Activated CD4-positive, alpha-beta T cell treated with anti-CD3 and anti-CD28 coated beads, Interleukin-2, amount 50 U/mL, for 4 hours (primary cell): Measurements from ENCODE around the gene CAMSAP1.

Experiments
- DNase-seq, 2 experiments: peaks; one replicate each; pipeline ENCODE4 v3.0.0-alpha.2; 2020

The CAMSAP1 gene

DNA sequence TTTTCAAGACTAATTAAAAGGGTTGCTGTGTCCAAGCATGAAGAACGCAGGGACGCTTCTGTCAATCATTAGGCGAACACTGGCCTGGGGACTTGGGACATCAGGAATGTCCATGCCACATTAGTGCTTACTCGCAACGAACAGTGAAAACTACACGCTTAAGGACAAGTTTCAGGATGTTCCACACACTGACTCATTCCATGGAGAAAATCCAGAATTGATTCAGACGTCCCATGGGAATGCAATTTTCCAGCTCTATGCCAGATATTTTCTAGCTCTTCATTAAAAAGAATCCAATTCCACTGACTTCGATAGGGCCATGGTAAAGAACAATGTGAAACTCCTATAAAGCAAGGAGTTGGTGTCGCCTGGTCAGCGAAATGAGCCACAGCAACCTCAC, 98.2 kb downstream of the CAMSAP1 start:
- no peak for DNase-seq

GRCh38 chr9:135805422-135806022, 101.8 kb downstream of the CAMSAP1 start:
- DNase-seq: no peak

GRCh38 chr9:135804581-135805421, 102.5 kb downstream of the CAMSAP1 start:
- DNase-seq: no peak

GRCh38 chr9:135803441-135803840, 103.9 kb downstream of the CAMSAP1 start:
- DNase-seq: no peak

GRCh38 chr9:135802876-135803419, 104.4 kb downstream of the CAMSAP1 start:
- DNase-seq: no peak

GRCh38 chr9:135801070-135801469, 106.3 kb downstream of the CAMSAP1 start:
- no peak for DNase-seq

DNA sequence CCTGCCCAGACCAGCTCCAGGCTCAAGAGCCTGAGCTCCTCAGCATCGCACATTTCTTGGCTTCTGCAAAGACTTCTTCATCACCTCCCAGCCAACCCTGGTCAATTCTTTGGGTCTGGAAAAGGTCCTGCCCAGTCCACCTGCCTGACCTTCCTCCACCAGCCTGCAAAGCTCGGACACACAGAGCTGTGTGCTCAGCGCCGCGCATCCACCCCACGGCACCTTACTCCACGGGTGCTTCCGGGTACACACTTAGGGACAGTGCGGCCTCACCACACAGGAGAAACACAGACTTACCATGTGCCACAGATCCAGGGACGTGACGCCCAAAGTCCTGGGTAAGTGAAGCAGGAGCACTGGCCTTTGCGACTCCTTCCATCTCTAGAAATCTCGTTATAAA, 108.1 kb downstream of the CAMSAP1 start:
- no peak for DNase-seq

- DNase-seq: no peak
These were observed 109.1 kb downstream of the CAMSAP1 start for GRCh38 chr9:135798263-135798585.

DNA sequence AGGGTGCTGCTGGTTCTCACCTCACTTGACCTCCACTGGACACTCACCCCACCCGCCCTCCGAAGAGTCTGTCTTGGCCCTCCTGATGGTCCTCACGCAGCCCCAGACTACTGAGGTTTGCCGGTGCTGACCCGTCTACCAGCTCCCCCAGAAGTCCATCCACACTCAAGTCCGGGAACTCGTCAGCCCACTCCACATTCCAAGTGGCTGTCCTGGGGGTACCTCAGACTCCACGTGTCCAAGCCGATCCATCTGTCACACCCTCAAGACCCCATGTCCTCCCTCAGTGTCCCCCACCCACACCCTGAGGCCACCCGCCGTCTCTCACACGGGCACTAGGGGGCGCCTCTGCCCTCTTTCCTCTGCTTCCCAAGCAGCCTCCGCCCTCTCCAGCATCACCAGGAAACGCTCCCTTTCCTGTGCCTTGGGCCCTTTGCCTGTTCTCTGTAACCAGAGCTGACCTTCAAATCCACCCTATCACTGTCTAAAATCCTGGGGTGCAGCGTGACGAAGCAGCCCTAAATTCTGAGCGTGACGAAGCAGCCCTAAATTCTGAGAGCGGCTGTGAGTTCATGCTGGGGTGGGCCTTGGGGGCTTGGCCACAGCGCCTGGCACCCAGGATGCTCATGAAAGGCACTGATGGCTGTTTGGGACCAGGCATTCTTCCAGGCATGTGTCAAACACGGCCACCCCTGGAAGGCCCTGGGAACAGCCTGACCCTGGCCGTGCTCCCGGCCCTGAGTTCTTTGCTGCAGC, 109.7 kb downstream of the CAMSAP1 start:
- peak in 1 of 2 experiments; percentile 5 for DNase-seq

- DNase-seq: no peak
These were observed 110.4 kb downstream of the CAMSAP1 start for GRCh38 chr9:135796784-135797485.

- no peak for DNase-seq
These were observed 112.0 kb downstream of the CAMSAP1 start for GRCh38 chr9:135795391-135795790.

DNA sequence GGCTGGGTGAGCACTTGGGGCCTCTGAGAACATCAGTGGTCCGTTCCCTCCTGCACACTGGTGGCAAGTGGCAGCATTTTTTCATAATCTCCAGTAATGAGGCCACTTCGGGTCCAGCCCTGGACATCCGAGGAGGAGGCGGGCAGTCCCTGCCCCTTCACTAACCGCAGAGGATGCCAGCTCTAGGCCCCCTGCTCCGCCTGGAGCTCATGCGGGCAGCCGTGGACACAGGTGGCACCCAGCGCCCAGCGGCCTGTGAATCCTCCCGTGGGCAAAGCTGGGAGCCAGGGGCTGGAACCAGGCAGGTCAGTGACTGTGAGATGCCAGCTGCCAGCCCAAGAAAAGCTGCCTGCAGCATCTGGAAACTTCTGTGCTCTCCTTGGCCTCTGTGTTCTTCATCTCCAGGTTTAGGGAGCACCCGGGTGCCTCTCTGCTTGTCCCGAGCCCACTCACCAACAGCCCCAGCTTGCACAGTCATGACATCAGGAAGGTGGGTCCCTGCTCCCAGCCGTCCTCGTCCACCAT, 112.9 kb downstream of the CAMSAP1 start:
- DNase-seq: no peak

GRCh38 chr9:135794057-135794335, 113.3 kb downstream of the CAMSAP1 start:
- DNase-seq: no peak

DNA sequence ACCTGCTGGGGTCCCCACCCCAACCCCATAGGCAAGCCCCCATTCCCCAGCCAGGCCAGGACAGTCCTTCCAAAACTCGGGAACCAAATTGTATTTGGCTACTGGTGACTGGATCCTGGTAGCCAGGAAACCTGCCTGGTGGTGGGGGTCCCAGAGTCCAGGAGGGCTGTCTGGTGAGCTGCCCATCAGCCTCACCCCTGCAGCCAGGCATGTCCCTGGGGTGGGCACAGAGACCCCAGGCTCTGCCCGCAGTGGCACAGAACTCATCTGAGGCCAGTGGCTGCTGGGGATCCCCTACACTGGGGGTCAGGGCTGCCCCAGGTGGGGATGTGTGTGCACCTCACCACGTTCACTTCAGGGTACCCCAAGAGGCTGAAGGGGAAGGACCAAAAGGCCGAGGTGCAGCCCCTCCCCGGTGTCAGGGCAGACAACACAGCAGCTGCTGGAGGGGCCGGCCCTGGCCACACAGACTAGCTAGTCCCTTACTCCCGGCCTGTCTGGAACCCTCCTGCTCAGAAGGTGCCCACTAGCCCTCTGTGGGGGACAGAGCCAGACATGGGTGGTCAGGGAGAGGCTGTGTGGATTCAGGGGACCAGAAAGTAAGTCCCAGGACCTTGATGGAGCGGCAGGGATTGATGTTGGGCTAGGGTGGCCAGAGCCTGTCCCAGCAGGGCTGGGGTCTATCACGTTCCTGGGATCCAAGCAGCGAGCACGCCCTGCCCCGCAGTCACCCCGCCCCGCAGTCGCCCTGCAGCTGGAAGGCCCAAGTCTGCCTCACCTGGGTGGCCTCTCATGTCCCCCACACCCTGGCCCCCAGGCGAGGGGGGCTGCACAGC, 113.9 kb downstream of the CAMSAP1 start:
- DNase-seq: no peak

DNA sequence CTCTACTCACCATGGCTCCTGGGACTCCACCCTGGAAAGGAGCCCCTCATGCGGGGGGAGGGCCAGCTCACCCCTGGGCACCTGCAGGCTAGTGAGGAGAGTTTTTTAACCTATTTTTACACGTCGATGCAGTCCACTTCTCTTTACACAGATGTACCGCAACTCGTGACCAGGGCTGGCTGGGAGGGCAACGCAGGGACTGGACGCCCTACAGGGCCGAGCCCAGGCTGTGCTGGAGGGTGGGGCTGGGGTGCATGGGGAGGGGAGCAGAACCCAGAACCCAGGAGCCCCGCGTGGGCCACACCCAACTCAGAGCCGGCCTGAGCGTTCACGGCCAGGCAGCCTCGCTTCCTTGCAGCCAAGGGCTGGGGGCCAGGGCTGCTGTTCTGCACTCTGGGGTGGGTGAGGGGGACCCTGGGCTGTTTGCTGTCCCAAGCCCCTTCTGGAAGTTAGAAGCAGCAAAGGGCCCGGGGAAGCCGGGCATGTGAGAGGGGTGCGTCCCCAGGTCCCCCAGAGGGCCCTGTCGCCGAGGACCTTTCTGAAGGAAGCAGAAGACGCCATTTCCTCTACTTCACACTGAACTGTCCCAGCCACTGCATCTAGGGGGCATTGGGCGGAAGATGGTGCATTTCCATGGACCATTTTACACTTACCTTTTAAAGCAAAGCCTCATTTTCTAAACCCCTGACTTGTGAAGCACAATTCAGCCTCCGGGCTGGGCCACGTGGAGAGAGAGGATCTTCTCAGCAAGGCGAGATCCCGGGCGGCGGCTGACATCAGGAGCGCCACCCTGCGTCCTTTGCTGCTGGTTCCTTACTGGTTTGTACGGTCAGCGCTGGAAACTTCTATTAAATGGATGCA, 114.8 kb downstream of the CAMSAP1 start:
- DNase-seq: no peak

DNA sequence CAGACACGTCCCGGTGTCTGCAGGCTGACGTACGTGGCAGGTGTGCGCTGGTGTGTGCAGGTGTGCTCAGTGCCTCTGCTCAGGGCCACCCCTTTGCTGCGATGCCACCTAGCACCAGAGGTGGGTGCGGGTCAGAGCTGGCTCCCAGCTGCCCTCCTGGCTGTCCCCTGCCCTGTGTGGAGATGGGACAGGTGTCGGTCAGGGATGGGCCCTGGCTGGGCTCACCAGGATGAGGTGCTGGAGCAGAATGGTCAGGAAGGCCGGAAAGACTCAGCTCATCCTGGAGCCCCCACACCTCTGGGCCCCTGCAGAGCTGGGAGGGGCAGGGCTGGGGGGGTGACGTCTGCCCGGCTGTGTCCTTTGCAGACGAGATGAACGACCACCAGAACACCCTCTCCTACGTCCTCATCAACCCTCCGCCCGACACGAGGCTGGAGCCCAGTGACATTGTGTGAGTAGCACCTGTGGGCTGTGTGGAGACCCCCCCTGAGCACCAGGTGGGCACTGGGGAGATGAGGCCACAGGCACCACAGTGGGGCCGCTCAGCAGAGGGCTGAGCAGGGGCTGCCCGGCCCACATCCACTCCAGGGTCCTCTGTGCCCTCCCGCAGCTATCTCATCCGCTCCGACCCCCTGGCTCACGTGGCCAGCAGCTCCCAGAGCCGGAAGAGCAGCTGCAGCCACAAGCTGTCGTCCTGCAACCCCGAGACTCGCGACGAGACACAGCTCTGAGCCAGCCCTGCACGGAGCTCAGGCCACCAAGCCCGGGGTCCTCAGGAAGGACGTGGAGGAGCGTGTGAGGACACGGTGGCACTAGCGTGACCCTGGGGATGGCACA, 115.7 kb downstream of the CAMSAP1 start:
- no peak for DNase-seq

DNA sequence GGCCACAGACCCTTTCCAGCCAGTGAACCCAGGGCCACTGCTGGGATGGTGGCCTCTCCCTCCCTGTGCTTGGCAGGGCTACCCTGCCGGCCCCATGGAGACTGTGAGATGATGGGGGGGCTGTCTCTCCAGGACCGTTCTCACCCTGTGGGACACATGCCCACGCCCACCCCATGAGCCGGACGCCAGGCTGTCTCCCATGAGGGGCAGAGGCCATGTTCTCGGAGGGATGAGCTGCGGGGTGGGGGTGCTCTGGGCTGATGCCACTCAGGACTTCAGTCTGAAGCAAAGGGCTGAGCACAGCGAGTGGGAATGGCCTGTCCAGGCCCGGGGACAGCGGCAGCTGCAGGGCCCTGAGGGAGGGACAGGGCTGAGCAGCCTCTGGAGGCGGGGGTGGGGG, 116.5 kb downstream of the CAMSAP1 start:
- DNase-seq: no peak

GRCh38 chr9:135790356-135790755, 117.0 kb downstream of the CAMSAP1 start:
- no peak for DNase-seq

- no peak for DNase-seq
These were observed 117.5 kb downstream of the CAMSAP1 start for GRCh38 chr9:135789838-135790291.
